ENCODE measurements around the gene ATAD3C.
"Not testable (repeated sequence)": the region's sequence is repeated elsewhere in the genome, so short reads cannot be mapped to it uniquely, and the experiment has no call there.

DNA sequence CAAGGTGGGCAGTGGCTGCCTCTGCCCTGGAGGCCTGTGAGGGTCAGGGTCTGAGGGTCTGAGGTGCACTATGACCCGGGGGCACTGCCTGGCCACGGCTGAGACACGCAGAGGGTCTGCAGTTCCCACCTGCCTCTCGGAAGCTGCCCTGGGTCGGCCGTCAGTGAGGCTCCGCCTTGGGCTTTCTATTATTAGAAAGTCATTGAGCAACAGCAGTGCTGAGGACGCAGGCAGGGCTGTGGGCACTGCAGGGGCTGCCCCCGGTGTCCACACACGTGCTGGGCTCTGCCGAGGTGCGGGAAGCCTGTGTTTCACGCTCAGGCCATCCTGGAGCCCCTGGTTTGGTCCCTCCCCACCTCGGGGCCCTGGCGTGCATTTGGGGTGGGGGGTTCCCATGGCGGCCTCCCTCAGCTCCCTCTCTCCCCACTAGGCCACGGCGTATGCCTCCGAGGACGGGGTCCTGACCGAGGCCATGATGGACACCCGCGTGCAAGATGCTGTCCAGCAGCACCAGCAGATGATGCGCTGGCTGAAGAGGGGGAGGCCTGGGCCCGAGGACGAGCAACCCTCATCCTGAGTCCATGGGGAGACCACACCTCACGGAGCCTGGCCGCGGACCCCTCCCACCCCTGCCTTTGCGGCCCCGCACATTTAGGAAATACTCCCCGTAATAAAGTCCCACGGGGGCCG lies 59.4 kb downstream of the ATAD3C start:
- TF ChIP-seq, protein P1, sequence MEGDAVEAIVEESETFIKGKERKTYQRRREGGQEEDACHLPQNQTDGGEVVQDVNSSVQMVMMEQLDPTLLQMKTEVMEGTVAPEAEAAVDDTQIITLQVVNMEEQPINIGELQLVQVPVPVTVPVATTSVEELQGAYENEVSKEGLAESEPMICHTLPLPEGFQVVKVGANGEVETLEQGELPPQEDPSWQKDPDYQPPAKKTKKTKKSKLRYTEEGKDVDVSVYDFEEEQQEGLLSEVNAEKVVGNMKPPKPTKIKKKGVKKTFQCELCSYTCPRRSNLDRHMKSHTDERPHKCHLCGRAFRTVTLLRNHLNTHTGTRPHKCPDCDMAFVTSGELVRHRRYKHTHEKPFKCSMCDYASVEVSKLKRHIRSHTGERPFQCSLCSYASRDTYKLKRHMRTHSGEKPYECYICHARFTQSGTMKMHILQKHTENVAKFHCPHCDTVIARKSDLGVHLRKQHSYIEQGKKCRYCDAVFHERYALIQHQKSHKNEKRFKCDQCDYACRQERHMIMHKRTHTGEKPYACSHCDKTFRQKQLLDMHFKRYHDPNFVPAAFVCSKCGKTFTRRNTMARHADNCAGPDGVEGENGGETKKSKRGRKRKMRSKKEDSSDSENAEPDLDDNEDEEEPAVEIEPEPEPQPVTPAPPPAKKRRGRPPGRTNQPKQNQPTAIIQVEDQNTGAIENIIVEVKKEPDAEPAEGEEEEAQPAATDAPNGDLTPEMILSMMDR (IDR thresholded peaks at IDR 0.05 in 8 of 11, conservative IDR thresholded peaks at IDR 0.05 in 3 of 11) = not testable (repeated sequence)
- not testable (repeated sequence) for TF ChIP-seq POLR2AphosphoS5, POLR2A (IDR thresholded peaks at IDR 0.05)

Measured in spleen (tissue), 7 donors.